Activated gamma-delta T cell treated with anti-CD3 and anti-CD28 coated beads, Interleukin-2, amount 50 U/mL, for 16 hours (primary cell): ENCODE measurements around the gene TFR2.
"Not testable (repeated sequence)": the region's sequence is repeated elsewhere in the genome, so short reads cannot be mapped to it uniquely, and the experiment has no call there.

Source experiments
- DNase-seq: peaks from one replicate; pipeline ENCODE4 v3.0.0-alpha.2; 2020; ENCODE audit warnings: low read depth

The TFR2 gene

DNA sequence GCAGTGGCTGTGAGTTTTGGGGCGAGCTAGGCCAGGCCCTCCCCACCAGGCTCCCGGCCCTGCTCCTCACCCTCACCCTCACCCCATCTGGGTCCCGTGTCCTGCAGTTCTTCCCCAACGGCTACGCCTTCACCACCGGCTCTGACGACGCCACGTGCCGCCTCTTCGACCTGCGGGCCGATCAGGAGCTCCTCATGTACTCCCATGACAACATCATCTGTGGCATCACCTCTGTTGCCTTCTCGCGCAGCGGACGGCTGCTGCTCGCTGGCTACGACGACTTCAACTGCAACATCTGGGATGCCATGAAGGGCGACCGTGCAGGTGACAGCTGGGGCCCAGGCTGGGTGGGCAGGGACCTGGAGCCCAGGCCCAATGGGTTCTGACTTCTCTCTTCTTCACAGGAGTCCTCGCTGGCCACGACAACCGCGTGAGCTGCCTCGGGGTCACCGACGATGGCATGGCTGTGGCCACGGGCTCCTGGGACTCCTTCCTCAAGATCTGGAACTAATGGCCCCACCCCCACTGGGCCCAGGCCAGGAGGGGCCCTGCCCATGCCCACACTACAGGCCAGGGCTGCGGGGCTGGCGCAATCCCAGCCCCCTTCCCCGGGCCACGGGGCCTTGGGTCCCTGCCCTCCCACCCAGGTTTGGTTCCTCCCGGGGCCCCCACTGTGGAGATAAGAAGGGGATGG, 37.1 kb upstream of the TFR2 start:
- no peak for DNase-seq

DNA sequence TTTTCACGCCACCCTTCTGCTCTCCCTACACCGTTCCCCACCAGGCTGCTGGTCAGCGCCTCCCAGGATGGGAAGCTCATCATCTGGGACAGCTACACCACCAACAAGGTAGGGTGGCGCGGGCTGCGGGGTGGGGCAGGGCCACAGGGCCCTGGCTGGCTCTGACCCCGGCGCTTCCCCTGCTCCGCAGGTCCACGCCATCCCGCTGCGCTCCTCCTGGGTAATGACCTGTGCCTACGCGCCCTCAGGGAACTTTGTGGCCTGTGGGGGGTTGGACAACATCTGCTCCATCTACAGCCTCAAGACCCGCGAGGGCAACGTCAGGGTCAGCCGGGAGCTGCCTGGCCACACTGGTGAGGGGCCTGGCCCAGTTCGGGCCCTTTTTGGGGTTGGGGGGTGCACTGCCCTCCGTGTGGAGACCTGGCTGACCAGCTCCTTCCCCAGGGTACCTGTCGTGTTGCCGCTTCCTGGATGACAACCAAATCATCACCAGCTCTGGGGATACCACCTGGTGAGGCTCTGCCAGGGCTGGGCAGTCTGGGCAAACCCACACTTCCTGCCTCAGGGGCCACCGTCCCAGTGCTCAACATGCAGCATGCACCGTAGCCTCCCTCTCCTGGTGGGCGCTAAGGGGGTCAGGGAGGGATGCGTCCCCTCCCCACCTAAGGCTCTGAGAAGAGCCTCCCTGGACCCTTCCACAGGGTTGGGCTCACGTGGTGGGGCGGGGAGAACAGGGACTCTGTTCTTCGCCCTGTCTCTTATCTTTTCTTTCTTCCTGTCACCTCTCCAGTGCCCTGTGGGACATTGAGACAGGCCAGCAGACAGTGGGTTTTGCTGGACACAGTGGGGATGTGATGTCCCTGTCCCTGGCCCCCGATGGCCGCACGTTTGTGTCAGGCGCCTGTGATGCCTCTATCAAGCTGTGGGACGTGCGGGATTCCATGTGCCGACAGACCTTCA, 36.2 kb upstream of the TFR2 start:
- DNase-seq: no peak

DNA sequence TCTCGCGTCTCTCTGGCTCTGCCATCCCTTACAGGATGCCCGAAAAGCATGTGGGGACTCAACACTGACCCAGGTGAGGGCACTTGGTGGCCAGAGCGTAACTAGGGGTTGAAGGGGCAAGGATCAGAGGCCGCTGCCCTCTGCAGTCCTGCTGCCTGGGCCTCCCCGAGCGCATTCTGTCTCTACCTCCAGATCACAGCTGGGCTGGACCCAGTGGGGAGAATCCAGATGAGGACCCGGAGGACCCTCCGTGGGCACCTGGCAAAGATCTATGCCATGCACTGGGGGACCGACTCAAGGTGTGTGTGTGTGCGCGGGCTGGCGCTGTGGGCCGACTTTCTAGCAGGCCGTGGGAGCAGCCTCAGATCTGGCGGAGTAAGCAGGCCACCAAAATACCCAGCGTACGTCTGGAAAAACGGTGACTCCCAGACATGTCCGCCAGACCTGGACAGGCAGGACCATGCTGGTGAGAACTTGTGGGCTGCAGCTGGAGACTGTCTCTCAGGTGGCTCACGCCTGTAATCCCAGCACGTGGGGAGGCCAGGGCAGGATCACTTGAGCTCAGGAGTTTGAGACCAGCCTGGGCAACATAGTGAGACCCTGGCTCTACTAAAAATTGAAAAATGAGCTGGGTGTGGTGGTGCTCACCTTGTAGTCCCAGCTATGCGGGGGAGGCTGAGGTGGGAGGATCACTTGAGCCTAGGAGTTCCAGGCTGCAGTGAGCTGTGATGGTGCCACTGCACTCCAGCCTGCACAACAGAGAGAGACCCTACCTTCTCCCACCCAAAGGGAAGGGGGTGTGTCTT, 35.4 kb upstream of the TFR2 start:
- DNase-seq: no peak

DNA sequence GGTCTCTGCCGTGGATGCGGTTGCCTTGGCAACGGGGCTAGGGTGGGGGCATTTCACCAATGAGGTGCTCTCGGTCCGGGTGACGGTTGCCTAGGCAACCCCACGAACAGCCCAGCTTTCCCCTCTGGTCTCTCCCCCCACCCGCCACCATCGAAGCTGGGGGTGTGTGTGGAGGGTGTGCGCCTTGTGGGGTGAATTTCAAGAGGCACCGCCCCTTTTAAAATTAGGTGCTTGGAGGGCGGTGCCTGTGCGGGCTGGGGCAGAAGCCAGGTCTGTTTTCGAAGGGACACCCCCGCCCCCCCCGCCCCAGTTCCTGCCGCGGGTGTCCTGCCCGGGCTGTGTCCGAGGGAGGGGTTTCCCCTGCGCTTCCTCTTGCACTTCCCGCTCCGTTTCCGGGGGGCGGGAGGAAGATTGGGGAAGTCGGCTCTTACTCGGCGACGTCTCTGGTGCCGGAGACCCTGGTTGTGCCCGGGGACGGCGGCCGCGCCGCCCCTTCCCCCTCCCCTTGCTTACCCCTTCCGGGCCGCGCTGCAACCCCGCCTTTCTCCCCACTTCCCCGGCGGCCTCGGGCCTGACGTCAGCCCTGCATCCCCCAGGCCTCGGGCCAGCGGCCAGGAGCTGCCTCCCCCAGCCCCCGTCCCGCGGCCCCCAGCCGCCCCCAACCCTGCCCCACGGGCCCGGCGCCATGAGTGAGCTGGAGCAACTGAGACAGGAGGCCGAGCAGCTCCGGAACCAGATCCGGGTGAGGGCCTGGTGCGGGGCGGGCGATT, 34.4 kb upstream of the TFR2 start:
- DNase-seq: peak; percentile 79

DNA sequence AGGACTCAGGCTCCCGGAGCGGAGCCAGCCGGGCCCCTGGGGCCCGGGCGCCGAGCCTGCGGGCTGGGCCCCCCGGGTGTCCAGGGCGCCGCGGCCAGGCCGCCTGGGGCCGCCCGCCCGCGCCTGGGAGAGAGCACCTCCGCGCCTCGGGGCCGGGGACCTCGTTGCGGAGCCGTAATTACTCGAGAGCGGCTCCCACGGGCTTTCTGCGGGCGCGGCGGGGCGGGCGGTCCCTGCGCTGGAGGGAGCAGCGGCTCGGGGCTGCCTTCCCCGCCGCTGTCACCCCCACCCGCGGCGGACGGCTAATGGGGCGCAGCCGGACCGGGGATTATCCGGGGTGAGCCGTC, 33.7 kb upstream of the TFR2 start:
- DNase-seq: peak; percentile 27

DNA sequence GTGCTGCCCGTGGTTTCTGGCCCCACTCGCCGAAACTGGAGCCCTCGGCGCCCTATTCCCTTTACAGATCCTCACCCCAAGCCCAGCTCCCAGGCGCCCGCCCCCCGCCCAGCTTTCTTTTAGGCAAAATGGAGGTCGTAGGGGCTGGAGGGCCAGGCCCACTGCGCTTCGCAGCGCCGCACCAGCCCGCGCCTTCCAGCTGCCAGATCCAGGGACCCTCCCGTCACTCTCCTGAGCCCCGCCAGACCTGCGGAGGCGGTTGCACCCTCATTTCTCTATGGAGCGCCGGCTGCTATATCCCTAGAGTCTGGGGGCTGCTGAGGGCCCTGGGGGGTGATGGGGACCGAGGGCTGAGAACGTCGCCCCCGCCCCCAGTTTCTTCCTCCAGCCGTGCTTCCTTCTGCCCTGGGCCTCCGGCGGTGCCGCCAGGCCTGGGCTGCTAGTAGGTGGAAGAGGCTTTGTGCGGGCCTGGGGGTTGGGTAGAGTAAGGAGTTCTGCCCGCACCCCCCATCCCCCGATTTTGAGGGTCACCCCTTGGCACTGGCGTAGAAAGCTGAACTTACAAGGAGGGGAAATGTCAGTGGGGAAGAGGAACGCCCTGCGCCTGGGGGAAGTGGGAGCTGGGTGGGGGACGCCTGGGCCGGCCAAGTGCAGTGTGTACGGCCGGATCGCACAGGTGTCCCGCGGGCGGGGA, 33.2 kb upstream of the TFR2 start:
- no peak for DNase-seq

DNA sequence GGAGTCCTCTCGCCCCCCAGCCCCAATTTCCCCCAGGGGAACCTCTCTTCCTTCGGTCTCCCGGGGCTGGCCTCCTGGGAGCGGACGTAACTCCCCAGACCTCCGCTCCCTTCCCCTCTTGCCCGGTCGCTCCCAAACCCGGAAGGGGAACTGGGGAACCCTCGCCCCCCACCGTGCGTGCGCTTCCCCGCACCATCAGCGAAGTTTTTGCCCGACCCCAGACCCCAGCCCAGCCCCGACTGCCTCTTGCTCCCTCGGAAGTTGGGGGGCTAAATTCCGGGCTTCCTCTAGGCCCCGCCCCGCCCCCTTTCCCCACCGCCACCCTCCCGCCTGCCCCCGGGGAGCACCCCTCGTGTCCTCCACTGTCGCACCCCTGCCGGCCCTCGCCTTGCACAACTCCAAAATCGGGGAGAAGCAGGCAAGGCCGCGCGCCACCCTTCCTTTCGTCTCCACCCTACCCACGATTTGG, 32.6 kb upstream of the TFR2 start:
- DNase-seq: no peak

DNA sequence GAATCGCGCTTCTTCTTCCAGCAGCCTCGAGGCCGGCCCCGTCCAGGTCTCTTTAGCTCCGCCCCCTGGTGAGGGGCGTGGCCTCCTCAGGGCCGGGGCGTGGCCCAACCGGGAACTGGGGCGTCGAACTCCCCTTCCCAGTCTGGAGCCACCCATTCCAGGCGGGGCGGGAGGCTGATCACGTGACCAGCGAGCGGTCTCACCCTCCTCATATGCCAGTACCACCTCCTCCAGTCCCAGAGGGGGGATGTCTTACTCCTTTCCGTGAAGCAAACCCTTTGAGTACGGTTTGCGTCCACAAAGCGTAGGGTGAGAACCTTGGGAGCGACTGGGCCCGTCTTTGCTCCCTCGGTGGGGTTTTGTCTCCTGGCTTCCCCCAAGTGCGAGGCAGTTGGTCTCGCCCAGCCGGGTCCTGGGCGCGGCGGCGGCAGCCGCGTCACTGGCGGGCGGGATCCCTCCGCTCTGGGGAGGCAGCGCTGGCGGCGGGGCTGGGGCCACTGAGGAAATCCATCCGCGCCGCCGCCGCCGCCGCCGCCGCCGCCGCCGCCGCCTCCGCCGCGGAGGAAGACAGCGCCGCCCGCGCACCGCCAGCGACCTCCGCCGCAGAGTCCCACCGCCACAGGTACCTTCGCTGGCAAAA, 32.1 kb upstream of the TFR2 start, which contains the start of gene GNB2:
GNB2 (plus strand) TSS at position 439 of the 640 bp plus-strand sequence. CDS start 2,526 bp downstream, outside the sequence.
- peak; percentile 93 for DNase-seq

DNA sequence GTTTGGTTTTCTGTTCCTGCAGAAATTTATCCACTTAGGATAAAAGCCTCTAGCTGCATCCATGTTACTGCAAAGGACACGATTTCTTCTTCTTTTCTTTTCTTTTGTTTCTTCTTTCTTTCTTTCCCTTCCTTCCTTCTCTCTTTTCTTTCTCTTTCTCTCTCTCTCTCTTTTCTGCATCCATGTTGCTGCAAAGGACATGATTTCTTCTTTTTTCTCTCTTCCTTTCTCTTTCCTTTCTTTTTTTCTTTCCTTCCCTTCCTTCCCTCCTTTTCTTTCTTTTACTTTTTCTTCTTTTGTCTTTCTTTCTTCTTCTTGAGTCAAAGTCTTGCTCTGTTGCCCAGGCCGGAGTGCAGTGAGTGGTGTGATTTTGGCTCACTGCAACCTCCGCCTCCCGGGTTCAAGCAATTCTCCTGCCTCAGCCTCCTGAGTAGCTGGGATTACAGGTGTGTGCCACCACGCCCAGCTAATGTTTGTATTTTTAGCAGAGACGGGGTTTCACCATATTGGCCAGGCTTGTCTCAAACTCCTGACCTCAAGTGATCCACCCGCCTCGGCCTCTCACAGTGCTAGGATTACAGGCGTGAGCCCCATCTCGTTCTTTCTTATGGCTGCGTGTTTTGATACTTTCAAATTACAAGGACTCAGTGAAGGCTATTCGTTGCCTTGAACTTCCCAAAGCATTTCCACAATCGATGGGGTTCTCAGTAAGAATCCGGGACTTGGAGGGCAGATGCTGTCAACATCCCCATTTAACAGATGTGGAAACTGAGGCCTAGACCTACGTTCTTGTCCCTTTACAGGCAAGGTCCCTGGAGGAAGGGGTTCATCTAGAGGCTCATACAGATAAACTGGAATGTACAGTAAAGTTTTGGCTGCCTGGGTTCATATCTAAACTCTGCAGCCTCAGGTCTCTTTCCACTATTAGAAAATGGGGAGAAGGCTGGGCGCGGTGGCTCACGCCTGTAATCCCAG, 30.3 kb upstream of the TFR2 start:
- DNase-seq: no peak

DNA sequence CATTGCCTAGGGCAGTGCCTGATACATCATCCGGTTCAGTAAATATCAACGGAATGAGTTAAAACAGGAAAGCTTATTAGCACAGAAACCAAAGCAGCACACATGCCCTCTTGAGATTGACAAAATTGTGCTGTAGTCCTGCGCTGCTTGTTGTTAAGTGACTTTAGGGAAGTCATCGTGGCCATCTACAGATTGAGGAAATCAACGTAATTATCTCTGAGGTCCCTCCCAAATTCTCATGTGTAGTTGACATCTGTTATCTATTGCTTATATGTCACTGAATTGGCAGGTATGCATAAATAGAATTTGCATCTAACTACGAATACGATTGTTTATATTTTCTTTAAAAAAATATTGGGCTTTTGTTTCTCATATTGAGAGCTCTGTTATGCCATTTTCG, 28.7 kb upstream of the TFR2 start:
- no peak for DNase-seq

DNA sequence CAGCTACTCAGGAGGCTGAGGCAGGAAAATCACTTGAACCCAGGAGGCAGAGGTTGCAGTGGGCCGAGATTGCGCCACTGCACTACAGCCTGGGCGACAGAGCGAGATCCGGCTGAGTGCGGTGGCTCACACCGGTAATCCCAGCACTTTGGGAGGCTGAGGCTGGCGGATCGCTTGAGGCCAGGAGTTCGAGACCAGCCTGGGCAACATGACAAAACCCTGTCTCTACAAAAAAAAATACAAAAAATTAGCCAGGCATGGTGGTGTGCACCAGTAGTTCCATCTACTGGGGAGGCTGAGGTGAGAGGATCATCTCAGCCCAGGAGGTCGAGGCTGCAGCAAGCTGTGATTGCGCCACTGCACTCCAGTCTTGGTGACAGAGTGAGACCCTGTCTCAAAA, 27.8 kb upstream of the TFR2 start:
- DNase-seq: not testable (repeated sequence)

DNA sequence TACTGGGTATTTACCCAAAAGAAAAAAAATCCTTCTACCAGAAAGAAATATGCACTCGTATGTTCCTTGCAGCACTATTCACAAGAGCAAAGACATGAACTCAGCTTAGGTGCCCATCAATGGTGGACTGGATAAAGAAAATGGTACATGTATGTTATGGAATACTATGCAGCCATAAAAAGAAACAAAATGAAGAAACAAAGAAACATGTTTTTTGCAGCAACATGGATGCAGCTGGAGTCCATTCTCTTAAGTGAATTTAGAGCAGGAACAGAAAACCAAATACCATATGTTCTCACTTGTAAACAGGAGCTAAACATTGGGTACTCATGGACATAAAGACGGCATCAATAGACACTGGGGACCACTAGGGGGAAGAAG, 26.7 kb upstream of the TFR2 start:
- DNase-seq: no peak

DNA sequence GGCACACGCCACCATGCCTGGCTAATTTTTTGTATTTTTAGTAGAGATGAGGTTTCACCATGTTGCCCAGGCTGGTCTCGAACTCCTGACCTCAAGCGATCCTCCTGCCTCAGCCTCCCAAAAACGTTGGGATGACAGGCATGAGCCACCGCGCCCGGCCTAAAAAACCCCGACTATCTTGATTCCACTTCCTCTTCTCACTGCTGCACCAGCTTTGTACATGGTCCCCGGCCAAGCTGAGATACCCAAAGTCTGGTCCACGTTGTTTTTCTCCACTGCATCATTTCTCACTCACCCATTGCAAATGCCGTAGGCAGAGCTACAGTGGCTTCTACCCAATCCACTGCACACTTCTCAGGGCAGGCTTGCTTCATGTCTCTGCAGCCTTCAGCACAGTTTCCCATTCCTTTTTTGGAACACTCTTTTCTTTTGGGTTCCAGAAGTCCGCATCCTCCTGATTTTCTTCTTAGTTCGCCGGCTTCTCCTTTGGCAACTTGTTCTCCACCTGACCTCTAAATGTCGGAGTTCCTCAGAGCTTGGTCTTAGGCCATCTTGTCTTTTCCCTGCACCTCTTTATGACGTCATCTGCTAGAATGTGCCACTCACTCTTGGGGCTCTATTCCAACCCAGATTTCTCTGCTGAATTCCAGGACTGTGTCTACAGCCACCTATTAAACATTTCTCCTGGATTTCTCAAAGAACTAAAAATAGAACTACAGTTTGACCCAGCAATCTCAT, 26.1 kb upstream of the TFR2 start:
- DNase-seq: no peak

DNA sequence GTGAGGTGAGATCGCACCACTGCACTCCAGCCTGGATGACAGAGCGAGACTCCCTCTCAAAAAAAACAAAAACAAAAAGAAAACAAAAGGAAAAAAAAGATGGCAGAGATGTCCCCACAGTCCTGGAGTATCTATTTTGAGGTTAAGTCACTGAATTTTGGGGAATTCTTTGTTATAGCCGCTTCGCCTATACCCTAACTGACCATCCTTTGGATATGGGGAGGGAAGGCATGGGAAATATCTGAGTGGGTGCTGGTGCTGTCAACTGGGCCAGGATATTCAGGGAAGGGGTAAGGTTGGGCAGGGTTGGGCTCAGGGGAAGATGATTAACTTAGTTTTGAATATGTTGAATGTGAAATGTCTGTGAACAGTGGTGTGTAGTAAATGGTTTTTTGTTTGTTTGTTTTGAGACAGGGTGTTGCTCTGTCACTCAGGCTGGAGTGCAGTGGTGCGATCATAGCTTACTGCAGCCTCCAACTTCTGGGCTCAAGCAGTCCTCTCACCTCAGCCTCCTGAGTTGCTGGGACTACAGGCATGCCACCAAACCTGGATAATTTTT, 23.9 kb upstream of the TFR2 start:
- DNase-seq: no peak

DNA sequence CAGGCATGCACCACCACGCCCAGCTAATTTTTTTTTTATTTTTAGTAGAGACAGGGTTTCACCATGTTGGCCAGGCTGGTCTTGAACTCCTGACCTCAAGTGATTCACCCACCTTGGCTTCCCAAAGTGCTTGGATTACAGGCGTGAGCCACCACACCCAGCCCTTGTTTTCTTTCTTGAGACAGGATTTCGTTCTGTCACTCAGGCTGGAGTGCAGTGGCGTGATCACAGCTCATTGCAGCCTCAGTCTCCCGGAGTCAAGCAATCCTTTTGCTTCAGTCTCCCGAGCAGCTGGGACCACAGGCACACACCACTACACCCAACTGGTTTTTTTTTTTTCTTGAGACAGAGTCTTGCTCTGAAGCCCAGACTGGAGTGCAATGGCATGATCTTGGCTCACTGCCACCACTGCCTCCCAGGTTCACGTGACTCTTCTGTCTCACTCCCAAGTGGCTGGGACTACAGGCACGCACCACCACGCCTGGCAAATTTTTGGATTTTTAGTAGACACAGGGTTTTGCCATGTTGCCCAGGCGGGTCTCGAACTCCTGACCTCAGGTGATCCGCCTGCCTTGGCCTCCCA, 20.9 kb upstream of the TFR2 start:
- not testable (repeated sequence) for DNase-seq

DNA sequence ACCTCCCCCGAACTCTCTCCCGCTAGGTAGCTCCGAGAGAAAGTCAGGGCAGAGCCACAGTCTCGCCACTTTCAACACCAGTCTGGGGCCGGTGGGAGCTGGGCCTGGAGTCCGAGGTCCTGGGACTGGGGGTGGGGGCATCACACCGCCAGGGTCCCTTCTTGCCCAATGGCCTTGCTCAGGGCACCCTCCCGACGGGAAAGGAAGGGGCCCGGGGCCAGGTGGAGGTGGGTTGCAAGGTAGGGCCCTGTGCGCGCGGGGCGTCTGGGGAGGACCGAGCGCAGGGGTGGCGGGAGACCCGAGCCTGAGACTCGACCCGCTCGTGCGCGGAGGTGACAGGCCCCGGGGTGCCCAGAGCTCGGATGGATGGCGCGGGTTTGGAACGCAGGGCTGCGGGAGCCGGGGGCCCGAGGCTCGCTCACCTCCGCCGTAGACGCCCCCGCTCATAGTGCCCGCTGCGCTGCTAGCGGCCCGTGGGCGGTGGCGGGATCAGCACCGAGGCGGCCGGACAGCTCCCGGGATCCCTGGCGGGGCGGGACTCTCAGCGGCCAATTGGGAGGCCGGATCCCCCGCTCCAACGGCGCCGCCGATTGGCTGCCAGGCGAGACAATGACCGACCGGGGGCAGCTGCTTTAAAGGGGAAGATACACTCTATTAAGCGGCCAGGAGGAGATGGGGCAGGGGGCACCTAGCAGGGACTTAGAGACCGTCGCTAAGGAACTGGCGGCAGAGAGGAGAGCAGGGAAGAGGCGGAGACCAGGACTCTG, 14.7 kb upstream of the TFR2 start, which contains the start of gene ACTL6B:
ACTL6B (minus strand) TSS at position 541 of the 767 bp plus-strand sequence; CDS start at position 447, 94 bp downstream.
- peak; percentile 27 for DNase-seq
